ENCODE measurements around the gene BST1.

Gene BST1

GRCh38 chr4:15676039-15676438 lies 26.8 kb upstream of the BST1 start:
- FAIRE-seq: no peak
- DNase-seq (ENCODE audit: insufficient read length, low spot score): no peak
- no peak for TF ChIP-seq CTCF (IDR thresholded peaks at IDR 0.05; ENCODE audit: insufficient read depth, missing control alignments)

GRCh38 chr4:15676899-15677298 lies 26.0 kb upstream of the BST1 start:
- FAIRE-seq (no peak), DNase-seq (ENCODE audit: insufficient read length, low spot score) (no peak)
- TF ChIP-seq CTCF (IDR thresholded peaks at IDR 0.05; ENCODE audit: insufficient read depth, missing control alignments): no peak

GRCh38 chr4:15677507-15677988 lies 25.3 kb upstream of the BST1 start:
- no peak for FAIRE-seq
- DNase-seq (ENCODE audit: insufficient read length, low spot score): no peak
- no peak for TF ChIP-seq CTCF (IDR thresholded peaks at IDR 0.05; ENCODE audit: insufficient read depth, missing control alignments)

- FAIRE-seq (no peak), DNase-seq (ENCODE audit: insufficient read length, low spot score) (no peak)
- no peak for TF ChIP-seq CTCF (IDR thresholded peaks at IDR 0.05; ENCODE audit: insufficient read depth, missing control alignments)
Observed at GRCh38 chr4:15681067-15681371, 21.8 kb upstream of the BST1 start.

- no peak for FAIRE-seq
- no peak for TF ChIP-seq CTCF (IDR thresholded peaks at IDR 0.05; ENCODE audit: insufficient read depth, missing control alignments)
- peak; percentile 47 for DNase-seq (ENCODE audit: insufficient read length, low spot score)
Observed at GRCh38 chr4:15681372-15682241, 21.3 kb upstream of the BST1 start, which contains the start of gene FAM200B. TSS of gene FAM200B (plus strand) at chr4:15681827. CDS start at chr4:15686978, 5,151 bp downstream.

GRCh38 chr4:15682242-15683142 lies 20.4 kb upstream of the BST1 start:
- no peak for TF ChIP-seq CTCF (IDR thresholded peaks at IDR 0.05; ENCODE audit: insufficient read depth, missing control alignments)
- FAIRE-seq (peak; percentile 97), DNase-seq (ENCODE audit: insufficient read length, low spot score) (no peak)
